CD4-positive, alpha-beta memory T cell (primary cell): ENCODE results near the gene GRK5. TPM values are rescaled to one million over a fixed set of nuclear protein-coding genes. Genes with fewer than 3 reads are reported as not detected.

Experiments
- CTCF ChIA-PET: fragments of 350-600 bp; sonication (Branson Sonifier 250); formaldehyde crosslinking; loops from one replicate; lab custom pipeline; 2021; ENCODE audit warnings: inconsistent platforms; ENCODE audit not compliant: partially characterized antibody; lab: Charles Lee
- POLR2A ChIA-PET: fragments of 350-600 bp; sonication (Branson Sonifier 250); formaldehyde crosslinking; loops from one replicate; lab custom pipeline; 2021; ENCODE audit not compliant: partially characterized antibody; lab: Charles Lee
- DNase-seq, 5 donors: peaks; one replicate each; pipeline versions ENCODE4 v3.0.0 to v3.0.0-alpha.2; 2020 to 2022; ENCODE audit warnings: mixed read lengths in 1 of 5
- H3K27ac ChIP-seq: one replicate; pipeline ENCODE4 v1.7.0; 2013; ENCODE audit warnings: low read depth, low read length
- H3K27me3 ChIP-seq: 2 replicates; pipeline ENCODE4 v1.7.0; 2013; ENCODE audit warnings: mild to moderate bottlenecking, low read length, moderate library complexity; ENCODE audit not compliant: insufficient read depth
- H3K36me3 ChIP-seq: 2 replicates; pipeline ENCODE4 v1.7.0; 2013; ENCODE audit warnings: mild to moderate bottlenecking, low read length, moderate library complexity; ENCODE audit not compliant: insufficient read depth
- H3K4me1 ChIP-seq: 2 replicates; pipeline ENCODE4 v1.7.0; 2013; ENCODE audit warnings: mild to moderate bottlenecking, low read length, moderate library complexity; ENCODE audit not compliant: insufficient read depth
- H3K4me3 ChIP-seq, 2 donors: one replicate each; pipeline ENCODE4 v1.7.0; 2013; ENCODE audit warnings: low read length in 2 of 2, mild to moderate bottlenecking in 1 of 2
- H3K9me3 ChIP-seq, 2 donors: one replicate each; pipeline ENCODE4 v1.7.0; 2013; ENCODE audit warnings: low read length in 2 of 2, control low read depth in 1 of 2; ENCODE audit not compliant: control insufficient read depth in 1 of 2
- H3K27ac Mint-ChIP-seq, 7 donors: one replicate each; pipeline ENCODE4 v1.8.0; 2020 to 2021; ENCODE audit warnings: mixed read lengths in 7 of 7, mild to moderate bottlenecking in 6 of 7, inconsistent platforms in 3 of 7, moderate library complexity in 3 of 7
- H3K27me3 Mint-ChIP-seq, 2 donors: one replicate each; pipeline ENCODE4 v1.8.0; 2020 to 2021; ENCODE audit warnings: mixed read lengths in 2 of 2
- H3K36me3 Mint-ChIP-seq, 2 donors: one replicate each; pipeline ENCODE4 v1.8.0; 2020 to 2021; ENCODE audit warnings: mixed read lengths in 2 of 2, inconsistent platforms in 1 of 2, mild to moderate bottlenecking in 1 of 2
- H3K4me1 Mint-ChIP-seq, 4 donors: one replicate each; pipeline ENCODE4 v1.8.0; 2020 to 2021; ENCODE audit warnings: mixed read lengths in 4 of 4, mild to moderate bottlenecking in 1 of 4
- H3K4me3 Mint-ChIP-seq, 8 donors: one replicate each; pipeline ENCODE4 v1.8.0; 2020 to 2021; ENCODE audit warnings: mixed read lengths in 8 of 8, mild to moderate bottlenecking in 7 of 8, moderate library complexity in 6 of 8, inconsistent platforms in 3 of 8
- H3K9me3 Mint-ChIP-seq, 8 donors: one replicate each; pipeline ENCODE4 v1.8.0; 2020 to 2021; ENCODE audit warnings: mixed read lengths in 8 of 8, mild to moderate bottlenecking in 5 of 8, inconsistent platforms in 3 of 8, moderate library complexity in 1 of 8
- intact Hi-C: fragments of 100-400 bp; cut with micrococcal nuclease; formaldehyde crosslinking; loops from one replicate; pipeline ENCODE4 v1.15.1; 2023
- polyA plus RNA-seq, 2 donors: library from polyadenylated mRNA; unstranded; fragments of 300-500 nt; fragmentation: Illumina TruSeq; gene quantifications; one replicate each; pipeline ENCODE4 v1.2.3, GENCODE V29; 2021
- total RNA-seq, 2 experiments: library from RNA; stranded (reverse); gene quantifications; one replicate each; pipeline ENCODE4 v1.2.3, GENCODE V29; 2021

The GRK5 gene
- total RNA-seq: 10 to 100 TPM; 26.7 to 27.9 TPM
- 10 to 100 TPM in 1 of 2 donors, 1 to 10 TPM in 1; 7.6 to 10.6 TPM for polyA plus RNA-seq

- Histone ChIP-seq H3K36me3 (no peaks in the 10 kb centered on the region), H3K27me3 (no peaks in the 10 kb centered on the region), H3K9me3 (no peaks in the 10 kb centered on the region), H3K4me3 (peak within 1 kb of the TSS; percentile 37 to 84), H3K27ac (peak within 1 kb of the TSS; percentile 84), H3K4me1 (peaks cover 52% of the 10 kb centered on the region)
- Mint-ChIP-seq H3K4me3 (peak within 1 kb of the TSS; percentile 94 to 99 (median 96)), H3K27me3 (no peaks in the 10 kb centered on the region), H3K27ac (peak within 1 kb of the TSS; percentile 96 to 99 (median 97)), H3K9me3 (no peaks in the 10 kb centered on the region), H3K4me1 (peaks cover 33 to 53% (median 43%) of the 10 kb centered on the region in 4 donors), H3K36me3 (peaks cover 0 to 17% of the 10 kb centered on the region in 2 donors)
- CTCF ChIA-PET: interaction anchor here (0.6 to 6.8 kb wide), 18 partner anchors 8 to 336 kb away, joined by 3 to 139 read pairs (median 8); partner anchors contain the start of genes RGS10 and SFXN4
- POLR2A ChIA-PET: interaction anchor here (0.6 to 7.0 kb wide), 36 partner anchors 11 to 665 kb away, joined by 3 to 101 read pairs (median 5); partner anchors contain the start of genes BAG3, CACUL1, DENND10 and INPP5F
- intact Hi-C loops: loop anchor here (1.0 to 10.0 kb wide), 7 partner anchors 29 to 667 kb away; partner anchors contain the start of genes EIF3A, MCMBP, PRDX3 and SFXN4
- DNase-seq: peak; percentile 98 to 99 (median 98)
Observed at GRCh38 chr10:119207366-119207666, at the start of gene GRK5. Gene GRK5, plus strand, starts transcription at chr10:119207571. Its CDS starts 347 bp downstream, at chr10:119207918.

- Histone ChIP-seq H3K4me3 (no peak overlapping the region), H3K4me1 (peaks cover 3% of the 10 kb centered on the region), H3K27me3 (no peaks in the 10 kb centered on the region), H3K9me3 (no peaks in the 10 kb centered on the region), H3K27ac (no peak overlapping the region), H3K36me3 (peaks cover 7% of the 10 kb centered on the region)
- Mint-ChIP-seq H3K27ac (no peak overlapping the region), H3K4me3 (no peak overlapping the region), H3K27me3 (no peaks in the 10 kb centered on the region), H3K9me3 (no peaks in the 10 kb centered on the region), H3K4me1 (peaks cover 0 to 28% (median 5%) of the 10 kb centered on the region in 4 donors), H3K36me3 (peaks cover 21 to 54% of the 10 kb centered on the region in 2 donors)
- DNase-seq: no peak
- intact Hi-C loops: no loop called here
- POLR2A ChIA-PET: no interaction called here
- CTCF ChIA-PET: no interaction called here
Observed at GRCh38 chr10:119159332-119159731, 48.0 kb upstream of the GRK5 start.

- ChIA-PET POLR2A (no interaction called here), CTCF (interaction anchor here (1.0 kb wide), 1 partner anchor 45 kb away, joined by 4 read pairs; no protein-coding TSS in a partner anchor)
- Mint-ChIP-seq H3K4me1 (peaks cover 6 to 43% (median 25%) of the 10 kb centered on the region in 4 donors), H3K36me3 (peaks cover 7 to 45% of the 10 kb centered on the region in 2 donors), H3K9me3 (no peaks in the 10 kb centered on the region), H3K27ac (peak overlapping the region in 2 of 7 donors; percentile 48 to 81), H3K27me3 (no peaks in the 10 kb centered on the region), H3K4me3 (peak overlapping the region in 1 of 8 donors; percentile 31)
- Histone ChIP-seq H3K27me3 (no peaks in the 10 kb centered on the region), H3K9me3 (no peaks in the 10 kb centered on the region), H3K27ac (no peak overlapping the region), H3K4me1 (peaks cover 20% of the 10 kb centered on the region), H3K36me3 (peaks cover 7% of the 10 kb centered on the region), H3K4me3 (no peak overlapping the region)
- DNase-seq: no peak
- intact Hi-C loops: no loop called here
Observed at GRCh38 chr10:119161680-119162451, 45.5 kb upstream of the GRK5 start.

- Mint-ChIP-seq H3K36me3 (peaks cover 6 to 44% of the 10 kb centered on the region in 2 donors), H3K9me3 (no peaks in the 10 kb centered on the region), H3K4me1 (peaks cover 9 to 43% (median 27%) of the 10 kb centered on the region in 4 donors), H3K27ac (no peak overlapping the region), H3K4me3 (no peak overlapping the region), H3K27me3 (no peaks in the 10 kb centered on the region)
- H3K36me3 ChIP-seq: peaks cover 6% of the 10 kb centered on the region
- POLR2A ChIA-PET: no interaction called here
- DNase-seq: no peak
- H3K9me3 ChIP-seq: no peaks in the 10 kb centered on the region
- CTCF ChIA-PET: interaction anchor here (1.0 kb wide), 1 partner anchor 63 kb away, joined by 3 read pairs; no protein-coding TSS in a partner anchor
- peaks cover 20% of the 10 kb centered on the region for H3K4me1 ChIP-seq
- no peaks in the 10 kb centered on the region for H3K27me3 ChIP-seq
- no peak overlapping the region for H3K4me3 ChIP-seq
- no peak overlapping the region for H3K27ac ChIP-seq
- intact Hi-C loops: no loop called here
Observed at GRCh38 chr10:119162452-119163092, 44.8 kb upstream of the GRK5 start.

- no peaks in the 10 kb centered on the region for H3K9me3 Mint-ChIP-seq
- H3K4me3 Mint-ChIP-seq: peak within 1 kb of the TSS; percentile 90 to 94 (median 92)
- peaks cover 20% of the 10 kb centered on the region for H3K4me1 ChIP-seq
- no peaks in the 10 kb centered on the region for H3K27me3 ChIP-seq
- H3K9me3 ChIP-seq: no peaks in the 10 kb centered on the region
- intact Hi-C loops: loop anchor here (1.0 to 5.0 kb wide), 5 partner anchors 13 to 432 kb away; partner anchors contain the start of genes DENND10, GRK5 and PRDX3
- H3K27ac Mint-ChIP-seq: peak within 1 kb of the TSS; percentile 87 to 96 (median 95)
- H3K4me3 ChIP-seq: peak within 1 kb of the TSS; percentile 73 to 92
- peaks cover 22% of the 10 kb centered on the region for H3K36me3 ChIP-seq
- peaks cover 9 to 43% (median 27%) of the 10 kb centered on the region in 4 donors for H3K4me1 Mint-ChIP-seq
- H3K27me3 Mint-ChIP-seq: no peaks in the 10 kb centered on the region
- peak; percentile 76 to 87 (median 85) for DNase-seq
- H3K27ac ChIP-seq: peak within 1 kb of the TSS; percentile 65
- H3K36me3 Mint-ChIP-seq: peaks cover 10 to 51% of the 10 kb centered on the region in 2 donors
- CTCF ChIA-PET: interaction anchor here (0.6 to 1.6 kb wide), 6 partner anchors 8 to 350 kb away, joined by 3 to 8 read pairs (median 4); partner anchors contain the start of gene GRK5
- POLR2A ChIA-PET: interaction anchor here (0.7 to 3.4 kb wide), 15 partner anchors 11 to 410 kb away, joined by 3 to 16 read pairs (median 7); partner anchors contain the start of genes CACUL1, DENND10, EIF3A and GRK5
Observed at GRCh38 chr10:119165171-119166117, 41.9 kb upstream of the GRK5 start, which contains the start of gene SFXN4. Gene SFXN4, minus strand, starts transcription at chr10:119165714. Its CDS starts 67 bp downstream, at chr10:119165647.

GRCh38 chr10:119166118-119166500, 41.3 kb upstream of the GRK5 start:
- CTCF ChIA-PET: no interaction called here
- Histone ChIP-seq H3K27me3 (no peaks in the 10 kb centered on the region), H3K27ac (peak overlapping the region; percentile 65), H3K9me3 (no peaks in the 10 kb centered on the region), H3K4me1 (peaks cover 20% of the 10 kb centered on the region), H3K4me3 (peak overlapping the region; percentile 73 to 92), H3K36me3 (peaks cover 22% of the 10 kb centered on the region)
- Mint-ChIP-seq H3K4me1 (peaks cover 9 to 43% (median 27%) of the 10 kb centered on the region in 4 donors), H3K4me3 (peak overlapping the region; percentile 90 to 94 (median 92)), H3K9me3 (no peaks in the 10 kb centered on the region), H3K27me3 (no peaks in the 10 kb centered on the region), H3K36me3 (peaks cover 10 to 47% of the 10 kb centered on the region in 2 donors), H3K27ac (peak overlapping the region; percentile 87 to 96 (median 95))
- peak in 1 of 5 donors; percentile 4 for DNase-seq
- POLR2A ChIA-PET: interaction anchor here (1.0 to 3.4 kb wide), 8 partner anchors 35 to 377 kb away, joined by 4 to 16 read pairs (median 8); partner anchors contain the start of genes DENND10, EIF3A, GRK5 and NANOS1
- intact Hi-C loops: loop anchor here (5.0 kb wide), 1 partner anchor 41 kb away; the partner anchor contains the start of gene GRK5
